Activated T-cell treated with anti-CD3 and anti-CD28 coated beads for 48 hours (primary cell): ENCODE results near the gene C11orf86.
A peak's percentile ranks its signal among the peaks of the same experiment; 100 is the strongest.
"Not testable (repeated sequence)": the region's sequence is repeated elsewhere in the genome, so short reads cannot be mapped to it uniquely, and the experiment has no call there.

Experiments used
- DNase-seq: peaks from one replicate; pipeline ENCODE4 v3.0.0-alpha.2; 2020; ENCODE audit warnings: low read depth

Gene C11orf86

GRCh38 chr11:66989360-66989759 lies 14.3 kb downstream of the C11orf86 start:
- not testable (repeated sequence) for DNase-seq

GRCh38 chr11:66992041-66992440 lies 16.9 kb downstream of the C11orf86 start:
- no peak for DNase-seq

GRCh38 chr11:66996609-66997273 lies 21.6 kb downstream of the C11orf86 start:
- no peak for DNase-seq

- no peak for DNase-seq
These were observed 24.5 kb downstream of the C11orf86 start for GRCh38 chr11:66999555-66999954.

GRCh38 chr11:67001332-67001731 lies 26.2 kb downstream of the C11orf86 start:
- DNase-seq, result no peak

GRCh38 chr11:67002297-67002913 lies 27.3 kb downstream of the C11orf86 start:
- no peak for DNase-seq

- no peak for DNase-seq
These were observed 27.9 kb downstream of the C11orf86 start for GRCh38 chr11:67002921-67003411.

GRCh38 chr11:67005200-67005599 lies 30.1 kb downstream of the C11orf86 start:
- not testable (repeated sequence) for DNase-seq

GRCh38 chr11:67006029-67006884 lies 31.2 kb downstream of the C11orf86 start:
- peak; percentile 30 for DNase-seq

GRCh38 chr11:67007126-67007525 lies 32.0 kb downstream of the C11orf86 start:
- DNase-seq, result no peak

GRCh38 chr11:67010296-67010905 lies 35.3 kb downstream of the C11orf86 start:
- DNase-seq, result no peak

GRCh38 chr11:67013511-67014045 lies 38.5 kb downstream of the C11orf86 start:
- no peak for DNase-seq

GRCh38 chr11:67014343-67014742 lies 39.2 kb downstream of the C11orf86 start:
- DNase-seq, result no peak

- DNase-seq, result no peak
These were observed 39.9 kb downstream of the C11orf86 start for GRCh38 chr11:67015048-67015447.

GRCh38 chr11:67016550-67016949 lies 41.4 kb downstream of the C11orf86 start:
- DNase-seq, result no peak

- DNase-seq, result no peak
These were observed 45.8 kb downstream of the C11orf86 start for GRCh38 chr11:67020949-67021348.

- DNase-seq, result no peak
These were observed 47.3 kb downstream of the C11orf86 start for GRCh38 chr11:67022341-67022933.

GRCh38 chr11:67022961-67023956 lies 48.2 kb downstream of the C11orf86 start, which contains the start of gene SYT12:
TSS of gene SYT12 (plus strand) at chr11:67023134. CDS start at chr11:67030145, 7,011 bp downstream.
- DNase-seq, result no peak

- no peak for DNase-seq
These were observed 48.9 kb downstream of the C11orf86 start for GRCh38 chr11:67023957-67024353.

- peak; percentile 28 for DNase-seq
These were observed 49.3 kb downstream of the C11orf86 start for GRCh38 chr11:67024410-67024809.
